ENCODE results near the gene BBOX1.
"Not testable (repeated sequence)": the region's sequence is repeated elsewhere in the genome, so short reads cannot be mapped to it uniquely, and the experiment has no call there.

BBOX1 gene

DNA sequence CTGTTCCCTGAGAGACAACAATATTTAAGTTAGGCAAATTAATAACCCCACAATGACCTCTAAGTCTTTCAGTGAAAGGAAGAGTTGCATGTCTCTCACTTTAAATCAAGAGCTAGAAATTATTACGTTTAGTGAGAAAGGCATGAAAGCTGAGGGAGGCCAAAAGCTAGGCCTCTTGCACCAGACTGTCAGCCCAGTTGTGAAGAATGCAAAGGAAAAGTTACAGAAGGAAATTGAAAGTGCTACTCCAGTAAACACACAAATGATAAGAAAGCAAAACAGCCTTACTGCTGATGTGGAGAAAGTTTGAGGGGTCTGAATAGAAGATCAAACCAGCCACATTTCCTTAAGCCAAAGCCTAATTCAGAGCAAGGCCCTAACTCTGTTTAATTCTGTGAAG lies 45.0 kb downstream of the BBOX1 start:
- DNase-seq: no peak

DNA sequence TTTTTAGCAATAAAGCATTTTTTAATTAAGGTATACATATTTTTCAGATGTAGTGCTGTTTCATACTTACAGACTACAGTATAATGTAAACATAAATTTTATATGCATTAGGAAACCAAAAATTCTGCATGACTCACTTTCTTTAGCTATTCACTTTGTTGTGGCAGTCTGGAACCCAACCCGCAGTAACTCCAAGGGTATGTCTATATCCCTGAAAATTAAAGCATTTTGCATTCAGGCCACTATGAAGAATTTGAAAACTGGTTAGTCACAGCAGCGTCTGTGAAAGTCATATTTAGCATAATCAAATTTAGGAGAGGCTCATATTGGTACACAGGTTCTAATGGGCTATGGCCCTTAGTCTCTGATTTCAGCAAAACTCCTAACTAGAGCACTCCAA lies 46.8 kb downstream of the BBOX1 start:
- DNase-seq: no peak

DNA sequence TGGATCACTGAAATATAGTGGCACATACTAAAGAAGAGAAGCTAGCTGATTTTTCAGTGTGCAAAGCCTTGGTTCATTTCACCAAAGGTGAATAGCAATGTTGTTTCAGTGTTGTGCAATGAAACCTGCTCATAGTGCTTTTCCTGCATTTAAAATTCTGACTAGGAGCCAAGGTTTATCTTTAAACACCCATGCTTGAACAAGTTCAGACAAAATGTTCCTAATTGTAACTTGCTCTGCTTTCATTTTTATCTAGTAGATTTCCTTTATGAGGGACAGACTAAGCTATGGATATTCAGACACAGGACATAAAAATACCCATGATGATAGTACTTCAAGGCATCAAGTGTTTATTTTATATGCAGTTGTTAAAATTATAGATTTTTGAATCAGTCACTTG lies 47.7 kb downstream of the BBOX1 start:
- DNase-seq: no peak

DNA sequence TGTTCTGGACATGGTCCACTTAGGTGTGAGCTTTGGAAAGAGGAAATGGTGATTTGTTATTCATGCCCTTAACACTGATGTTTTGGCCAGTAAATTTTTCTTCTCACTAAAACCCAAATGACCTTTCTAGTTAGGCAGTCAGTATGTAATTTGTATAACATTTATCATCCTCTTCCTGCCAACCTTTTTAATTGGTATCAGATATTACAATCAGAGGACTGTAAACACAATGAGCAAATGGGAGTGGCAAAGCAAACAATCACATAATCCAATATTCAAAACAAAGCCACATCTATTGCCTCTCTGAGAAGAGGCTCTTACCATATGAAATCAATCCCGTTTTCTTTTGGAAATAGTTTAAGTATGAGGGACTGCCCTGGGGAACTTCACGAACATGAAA lies 49.1 kb downstream of the BBOX1 start:
- DNase-seq: no peak

DNA sequence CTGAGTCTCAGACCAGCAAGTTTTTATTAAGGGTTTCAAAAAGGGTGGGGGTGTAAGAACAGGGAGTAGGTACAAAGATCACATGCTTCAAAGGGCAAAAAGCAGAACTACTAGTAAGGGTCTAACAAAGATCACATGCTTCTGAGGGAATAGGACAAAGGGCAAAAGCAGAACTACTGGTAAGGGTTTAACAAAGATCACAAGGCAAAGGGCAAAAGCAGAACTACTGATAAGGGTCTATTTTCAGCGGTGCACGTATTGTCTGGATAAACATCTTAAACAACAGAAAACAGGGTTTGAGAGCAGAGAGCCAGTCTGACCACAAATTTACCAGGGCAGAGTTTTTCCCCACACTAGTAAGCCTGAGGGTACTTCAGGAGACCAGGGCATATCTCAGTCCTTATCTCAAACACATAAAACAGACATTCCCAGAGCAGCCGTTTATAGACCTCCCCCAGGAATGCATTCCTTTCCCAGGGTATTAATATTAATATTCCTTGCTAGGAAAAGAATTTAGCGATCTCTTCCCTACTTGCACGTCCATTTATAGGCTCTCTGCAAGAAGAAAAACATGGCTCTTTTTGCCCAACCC lies 49.8 kb downstream of the BBOX1 start:
- DNase-seq: not testable (repeated sequence)

DNA sequence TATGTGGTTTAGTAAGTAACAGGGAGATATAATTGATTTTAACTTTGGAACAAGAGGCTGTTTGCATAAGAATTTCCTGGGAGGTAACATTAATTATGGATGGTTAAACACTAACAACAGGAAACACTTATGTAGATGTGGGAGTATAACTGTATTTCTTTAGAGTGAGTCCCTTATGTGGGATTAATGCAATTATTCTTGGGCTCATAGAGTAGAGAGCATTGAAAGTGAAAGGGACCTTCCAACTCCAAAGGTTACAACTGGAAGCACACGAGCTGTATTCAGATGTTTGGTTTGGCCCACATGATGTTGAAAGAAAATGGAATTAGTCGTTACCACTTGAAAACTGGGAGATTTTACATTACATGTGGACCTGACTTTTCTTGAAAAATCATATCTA lies 53.5 kb downstream of the BBOX1 start:
- no peak for DNase-seq

DNA sequence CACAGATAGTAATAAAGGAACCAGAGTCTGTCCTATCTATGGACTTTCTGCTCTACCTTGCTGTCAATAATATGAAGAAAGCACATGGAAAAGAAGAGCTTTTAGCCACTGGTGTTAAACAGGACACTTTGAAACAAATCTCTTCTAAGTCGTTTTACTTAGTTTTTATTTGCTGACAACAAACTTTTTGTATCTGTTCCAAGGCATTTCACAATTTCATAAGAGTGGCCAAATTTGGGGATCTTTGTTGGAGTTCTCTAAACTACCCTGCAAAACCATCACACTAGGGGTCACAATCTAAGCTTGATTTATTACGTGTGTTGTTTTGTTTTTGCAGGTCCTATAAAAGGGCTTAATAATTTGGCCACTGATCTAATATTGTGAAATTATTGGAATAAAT lies 54.4 kb downstream of the BBOX1 start:
- no peak for DNase-seq

DNA sequence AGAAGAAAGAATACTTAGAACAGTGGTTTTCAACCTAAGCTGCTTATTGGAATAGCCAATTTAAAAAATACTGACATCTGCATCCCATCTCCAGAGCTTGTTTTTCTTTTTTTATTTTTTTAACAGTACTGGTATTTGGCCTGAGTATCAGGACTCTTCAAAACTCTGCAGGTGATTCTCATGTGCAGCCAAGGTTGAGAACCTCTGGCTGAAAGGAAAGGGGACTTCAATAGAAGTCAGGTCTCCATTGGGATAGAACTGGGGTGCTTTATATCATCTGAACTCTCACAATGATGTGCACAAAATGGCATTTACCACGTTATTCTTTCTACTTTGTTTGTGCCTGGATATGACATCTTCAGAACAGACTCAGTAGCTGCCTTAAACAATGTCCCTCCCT lies 55.3 kb downstream of the BBOX1 start:
- no peak for DNase-seq

DNA sequence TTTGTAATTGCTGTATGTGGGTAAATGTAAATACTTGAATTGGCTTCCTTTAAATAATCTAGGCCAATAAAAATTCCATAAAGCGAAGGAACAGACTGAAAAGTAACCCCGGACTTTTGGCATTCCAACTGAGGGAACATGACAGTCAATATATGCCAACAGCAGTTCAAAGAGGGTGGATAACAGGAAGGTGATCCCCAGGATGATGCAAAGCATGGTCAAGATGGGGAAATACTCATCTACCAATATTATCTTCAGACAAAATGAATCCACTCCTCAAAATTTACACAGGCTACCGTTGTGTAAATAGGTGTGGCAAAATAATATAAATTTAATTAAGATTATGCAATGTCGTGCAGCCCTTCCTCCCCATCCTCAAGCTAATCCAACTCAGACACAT lies 56.9 kb downstream of the BBOX1 start:
- no peak for DNase-seq

DNA sequence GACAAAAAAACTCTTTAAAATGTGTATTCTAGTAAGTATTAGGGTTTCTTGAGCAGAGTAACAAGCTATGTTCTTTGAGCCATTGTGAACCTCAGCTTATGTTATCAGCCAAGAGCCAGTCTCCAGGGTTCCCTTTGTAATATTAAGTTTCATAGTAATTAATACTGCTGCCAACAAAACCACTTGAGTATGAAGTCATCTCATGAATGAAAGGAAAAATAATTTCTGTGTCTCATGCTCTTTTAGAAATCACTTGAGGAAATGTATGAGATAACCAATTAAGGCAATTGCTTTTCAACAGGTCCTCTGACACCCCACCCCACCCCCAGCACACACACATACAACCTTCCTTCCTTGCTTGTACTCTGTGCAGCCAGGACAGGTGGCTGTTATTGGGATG lies 59.9 kb downstream of the BBOX1 start:
- no peak for DNase-seq

DNA sequence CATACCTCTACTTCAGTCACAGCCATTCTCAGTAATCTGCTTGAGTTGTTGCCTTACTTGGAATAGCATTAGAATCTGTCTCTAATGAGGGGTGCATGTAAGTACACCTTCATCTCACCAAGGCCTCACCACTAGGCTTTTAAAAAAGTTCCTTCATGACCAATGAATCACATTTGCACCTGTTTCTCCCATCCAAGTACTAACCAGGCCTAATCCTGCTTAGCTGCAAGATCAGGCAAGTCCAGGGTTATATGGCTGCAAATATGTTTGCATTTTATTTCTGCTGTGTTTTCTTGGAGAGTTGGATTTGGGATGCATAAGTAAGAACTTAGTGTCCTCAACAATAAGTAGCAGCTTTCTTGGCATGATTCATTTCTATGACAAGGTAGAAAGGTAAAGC lies 66.9 kb downstream of the BBOX1 start:
- no peak for DNase-seq

DNA sequence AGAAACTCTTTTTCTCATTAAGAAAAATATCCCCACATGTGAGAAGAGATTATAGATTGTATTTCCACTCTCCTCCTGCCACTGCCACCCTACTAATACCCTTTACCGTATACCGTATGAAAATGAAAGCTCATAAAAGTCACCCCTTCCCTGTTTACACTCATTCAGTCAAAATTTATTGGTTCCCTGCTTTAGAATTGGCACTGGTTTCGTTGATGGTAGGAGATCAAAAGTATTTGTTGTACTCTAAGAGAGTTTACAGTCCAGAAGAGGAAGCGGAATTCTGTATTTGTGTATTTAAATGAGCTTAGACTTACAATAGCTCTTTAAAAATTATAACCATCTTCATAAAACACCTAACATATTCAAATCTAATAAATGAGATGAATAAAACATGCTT lies 68.2 kb downstream of the BBOX1 start:
- no peak for DNase-seq

DNA sequence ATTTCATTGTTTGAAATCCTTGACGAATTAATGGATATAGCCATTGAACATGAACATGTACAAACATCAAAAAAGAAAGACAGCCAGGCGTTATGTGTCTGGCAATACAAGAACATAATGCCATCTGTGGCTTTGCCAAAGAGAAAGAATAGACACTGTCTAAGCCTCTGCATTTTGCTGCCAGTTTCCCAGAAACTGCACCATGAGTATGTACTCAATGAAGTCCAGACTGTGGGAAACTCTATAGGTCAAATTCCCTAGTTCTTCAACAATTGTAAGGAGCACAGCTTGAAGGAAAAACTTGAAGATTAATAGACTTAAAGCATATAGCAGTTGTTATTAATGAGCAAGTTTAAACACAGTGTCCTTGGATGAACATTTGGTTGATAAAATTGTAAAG lies 71.3 kb downstream of the BBOX1 start:
- DNase-seq: no peak

DNA sequence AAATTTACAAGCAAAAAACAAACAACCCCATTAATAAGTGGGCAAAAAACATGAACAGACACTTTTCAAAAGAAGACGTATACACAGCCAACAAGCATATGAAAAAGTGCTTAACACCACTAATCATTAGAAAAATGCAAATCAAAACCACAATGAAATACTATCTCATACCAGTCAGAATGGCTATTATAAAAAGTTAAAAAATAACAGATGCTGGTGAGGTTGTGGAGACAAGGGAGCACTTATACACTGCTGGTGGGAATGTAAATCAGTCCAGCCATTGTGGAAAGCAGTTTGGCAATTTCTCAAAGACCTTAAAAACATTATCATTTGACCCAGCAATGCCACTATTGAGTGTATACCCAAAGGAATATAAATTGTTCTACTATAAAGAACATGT lies 72.3 kb downstream of the BBOX1 start:
- DNase-seq: no peak

DNA sequence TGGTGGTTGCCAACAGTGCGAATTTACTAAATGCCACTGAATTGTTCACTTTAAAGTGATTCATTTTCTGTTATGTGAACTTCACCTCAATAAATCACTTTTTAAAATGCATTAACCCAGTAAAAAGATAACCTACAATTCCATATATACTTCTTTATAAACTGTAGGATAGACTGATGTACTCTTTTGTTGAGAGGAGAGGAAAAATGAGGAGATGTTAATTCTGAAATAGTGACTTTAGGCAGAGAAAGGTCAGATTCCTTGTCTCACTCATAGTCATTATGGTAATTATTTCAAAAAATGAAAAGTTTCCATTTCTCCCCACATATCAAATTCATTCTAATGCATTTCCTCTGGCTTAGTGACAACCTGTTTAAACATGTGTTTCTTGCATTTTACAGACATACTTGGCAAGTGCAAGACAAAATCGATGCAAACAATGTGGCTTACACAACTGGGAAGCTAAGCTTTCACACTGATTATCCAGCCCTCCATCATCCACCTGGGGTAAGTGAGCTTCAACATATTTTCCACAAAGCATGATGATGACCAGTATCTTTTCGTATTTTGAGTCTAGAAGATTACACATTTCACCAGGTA lies 74.5 kb downstream of the BBOX1 start:
- no peak for DNase-seq

DNA sequence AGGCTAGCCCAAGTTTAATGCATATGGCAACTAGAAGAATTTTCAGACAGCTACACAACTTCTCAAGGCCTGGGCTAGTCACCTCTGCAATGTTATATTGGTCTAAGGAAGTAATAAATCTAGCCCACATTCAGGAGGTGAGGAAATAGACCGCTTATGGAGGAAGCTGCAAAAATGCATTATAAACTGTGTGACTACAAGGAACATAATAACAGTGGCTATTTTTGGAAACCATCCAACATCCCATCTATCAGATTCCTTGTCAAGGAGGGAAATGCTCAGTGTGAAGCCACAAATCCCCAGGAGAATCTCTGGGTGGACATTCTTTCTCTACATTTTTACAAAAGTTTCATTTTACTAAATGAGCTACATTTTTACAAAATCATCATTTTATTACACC lies 76.1 kb downstream of the BBOX1 start:
- no peak for DNase-seq

DNA sequence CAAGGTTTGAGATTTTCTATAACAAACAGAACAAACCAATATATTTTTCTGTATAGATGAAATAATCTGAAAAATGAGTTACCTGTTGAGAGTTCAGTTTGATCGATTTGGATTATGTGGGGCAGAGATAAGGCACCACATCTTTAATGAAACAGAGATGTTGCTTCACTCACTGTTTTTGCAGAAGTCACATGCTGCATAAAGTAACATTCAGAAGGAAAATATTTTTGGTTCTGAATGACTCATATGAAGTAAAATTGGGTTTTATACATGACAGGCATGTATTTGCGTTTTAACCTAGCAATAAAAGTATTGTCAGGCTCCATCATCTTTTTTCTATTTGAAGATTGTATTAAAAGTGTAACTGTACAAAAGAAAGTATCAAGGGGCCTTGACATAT lies 77.8 kb downstream of the BBOX1 start:
- no peak for DNase-seq

DNA sequence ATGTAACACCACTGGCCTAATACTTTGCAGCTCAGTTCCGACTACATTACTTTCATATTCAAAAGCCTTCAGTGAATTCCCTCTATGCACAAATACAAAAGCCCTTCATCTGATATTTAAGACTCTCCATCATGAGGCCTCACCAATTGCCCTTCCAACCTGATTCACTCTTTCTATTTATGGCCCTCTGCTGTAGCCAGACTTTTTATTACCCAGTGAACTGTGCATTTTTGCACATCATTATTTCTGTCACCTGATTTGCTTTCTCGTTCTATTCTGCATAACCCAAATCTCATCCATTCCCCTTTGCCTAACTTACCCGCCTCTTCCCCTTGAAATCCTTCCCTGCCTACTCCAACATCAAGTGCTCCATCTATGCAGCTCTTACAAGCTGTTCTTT lies 78.3 kb downstream of the BBOX1 start:
- no peak for DNase-seq

DNA sequence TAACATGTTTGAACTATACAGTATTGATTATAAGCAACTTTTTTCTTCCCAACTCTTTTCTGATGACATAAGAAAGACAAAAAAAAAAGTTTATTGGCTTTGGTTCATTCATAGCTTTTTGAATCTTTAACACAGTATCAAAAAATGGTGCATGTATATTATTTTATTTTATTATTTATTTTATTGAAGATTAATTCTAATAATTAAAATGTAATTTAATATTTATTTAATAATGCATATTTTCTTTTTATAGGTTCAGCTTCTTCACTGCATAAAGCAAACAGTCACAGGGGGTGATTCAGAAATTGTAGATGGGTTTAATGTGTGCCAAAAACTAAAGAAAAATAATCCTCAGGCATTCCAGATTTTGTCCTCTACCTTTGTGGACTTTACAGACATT lies 78.8 kb downstream of the BBOX1 start:
- DNase-seq: no peak

DNA sequence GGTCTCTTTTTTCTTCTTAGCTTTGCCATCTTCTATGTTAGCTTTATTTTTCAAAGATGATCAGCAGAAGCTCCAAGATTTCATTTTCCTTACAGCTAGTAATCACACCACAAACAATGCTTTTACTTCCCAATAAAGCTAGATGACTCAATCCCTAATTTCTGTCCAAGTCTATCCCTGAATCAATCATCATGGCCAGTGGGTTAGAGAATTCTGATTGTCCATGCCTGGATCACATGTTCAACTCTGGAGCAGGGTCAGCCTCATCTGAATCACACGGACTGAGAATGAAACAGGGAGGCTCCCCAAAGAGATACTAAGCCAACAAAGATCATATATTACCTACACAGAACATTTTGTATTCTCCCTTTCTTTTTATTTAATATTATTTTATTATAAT lies 79.6 kb downstream of the BBOX1 start:
- DNase-seq: no peak

DNA sequence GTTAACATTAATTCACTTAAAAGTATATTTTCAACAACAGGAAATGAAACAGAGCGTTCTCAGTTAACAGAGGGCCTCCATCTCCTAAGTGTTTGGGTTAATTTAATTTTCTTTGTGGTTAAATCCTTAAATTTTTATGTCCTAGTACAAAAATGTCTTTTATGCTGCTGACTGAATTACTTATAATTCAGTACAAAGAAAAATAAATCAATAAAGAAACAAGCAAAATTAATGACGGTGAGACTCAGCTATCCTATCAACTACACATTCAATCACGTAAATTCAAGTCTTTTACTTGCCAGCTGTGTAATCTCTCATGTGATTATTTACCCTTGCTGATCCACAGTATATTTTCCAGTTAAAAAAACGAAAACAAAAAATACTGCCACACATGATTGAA lies 81.4 kb downstream of the BBOX1 start:
- DNase-seq: no peak

DNA sequence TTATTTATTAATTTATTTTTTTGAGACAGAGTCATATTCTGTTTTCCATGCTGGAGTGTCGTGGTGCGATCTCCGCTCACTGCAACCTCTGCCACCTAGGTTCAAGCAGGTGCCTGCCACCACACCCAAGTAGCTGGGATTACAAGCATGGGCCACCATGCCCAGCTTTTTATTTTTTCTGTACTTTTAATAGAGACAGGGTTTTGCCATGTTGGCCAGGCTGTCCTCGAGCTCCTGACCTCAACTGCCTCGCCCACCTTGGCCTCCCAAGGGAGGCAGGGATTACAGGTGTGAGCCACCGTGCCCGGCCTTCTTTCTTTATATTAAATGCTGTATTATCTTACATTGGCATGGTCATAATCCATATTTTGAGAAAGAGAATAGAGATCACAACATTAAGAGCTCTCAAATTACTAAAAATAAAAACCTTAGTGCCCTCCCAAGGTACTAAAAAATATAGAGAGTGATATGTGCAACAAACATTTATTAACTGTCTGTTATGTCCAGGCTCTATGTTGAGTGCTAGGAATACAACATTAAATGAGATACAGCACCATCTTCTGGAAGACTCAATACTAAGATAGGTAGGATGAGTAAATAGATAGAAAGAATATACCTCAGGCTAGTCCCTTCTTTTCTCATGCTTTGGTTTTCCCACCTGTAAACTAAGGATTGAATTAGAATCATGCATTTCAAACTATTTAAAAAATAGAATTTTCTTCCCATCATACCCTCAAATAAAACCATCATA lies 84.1 kb downstream of the BBOX1 start:
- DNase-seq: no peak

DNA sequence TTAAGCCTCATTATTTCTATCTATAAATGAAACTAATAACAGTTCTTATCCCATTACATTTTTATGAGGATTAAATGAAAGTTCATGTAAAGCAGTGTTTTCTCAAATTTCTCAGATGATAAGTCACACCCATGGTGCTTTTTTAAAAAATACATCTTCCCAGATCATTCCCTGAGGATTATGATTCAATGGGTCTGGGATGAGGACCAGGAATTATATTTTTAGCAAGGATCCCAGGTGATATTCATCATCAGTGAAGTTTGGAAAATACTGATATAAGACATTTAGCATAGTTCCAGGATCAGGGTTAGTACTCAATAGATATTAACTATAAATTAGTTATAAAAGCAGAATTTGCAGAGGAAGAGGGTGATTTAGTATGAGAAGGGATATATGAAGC lies 89.1 kb downstream of the BBOX1 start:
- no peak for DNase-seq

DNA sequence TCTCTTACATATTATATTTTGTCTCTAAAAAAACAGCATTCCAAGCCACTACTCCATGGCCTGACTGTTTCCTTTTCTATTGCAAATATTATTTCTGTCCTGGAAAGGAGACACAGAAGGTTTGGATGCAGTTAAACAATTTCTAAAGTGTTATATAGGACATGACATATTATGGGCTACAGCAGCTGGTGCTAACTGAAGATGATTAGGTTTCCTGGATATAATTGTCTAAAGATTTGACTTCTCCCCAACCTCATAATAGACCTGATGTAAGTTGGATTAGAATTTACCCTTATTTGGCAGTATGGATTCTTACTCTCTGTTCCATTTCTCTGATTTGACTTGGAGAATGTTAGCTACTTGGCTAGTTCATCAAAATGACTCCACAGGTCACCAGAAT lies 90.2 kb downstream of the BBOX1 start:
- DNase-seq: no peak

DNA sequence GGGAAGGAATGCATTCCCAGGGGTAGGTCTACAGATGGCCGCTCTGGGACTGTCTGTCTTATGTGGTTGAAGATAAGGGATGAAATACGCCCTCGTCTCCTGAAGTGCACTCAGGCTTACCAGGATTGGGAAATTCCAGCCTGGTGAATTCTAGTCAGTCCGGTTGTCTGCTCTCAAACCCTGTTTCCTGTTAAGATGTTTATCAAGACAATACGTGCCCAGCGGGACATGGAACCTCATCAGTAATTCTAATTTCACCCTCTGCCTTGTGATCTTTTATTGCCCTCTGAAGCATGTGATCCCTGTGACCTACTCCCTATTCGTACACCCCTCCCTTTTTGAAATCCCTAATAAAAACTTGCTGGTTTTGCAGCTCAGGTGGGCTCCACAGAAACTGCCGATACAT lies 95.3 kb downstream of the BBOX1 start:
- DNase-seq: not testable (repeated sequence)

Measured in NCI-H187 (cell line).